Left cardiac atrium (tissue), 4 donors: ENCODE measurements around the gene TYRP1. TPM values are rescaled to one million over a fixed set of nuclear protein-coding genes. Genes with fewer than 3 reads are reported as not detected.
"Not testable (repeated sequence)": the region's sequence is repeated elsewhere in the genome, so short reads cannot be mapped to it uniquely, and the experiment has no call there.

Experiments
- ATAC-seq, 2 donors: fragments of 200-7000 bp; cut with Tn5 transposase; one replicate each; pipeline ENCODE4 v1.9.1; 2020; ENCODE audit warnings: mild to moderate bottlenecking in 2 of 2, moderate library complexity in 2 of 2
- DNase-seq: peaks from one replicate; pipeline ENCODE4 v3.0.0-alpha.2; 2020
- intact Hi-C, 2 donors: fragments of 100-400 bp; cut with DNase I; formaldehyde crosslinking; loops; one replicate each; pipeline versions ENCODE4 v1.14.1 to v1.15.1; 2022 to 2023
- long read RNA-seq: library from polyadenylated mRNA; unstranded; transcript quantifications from one replicate; pipeline ENCODE4 v2.0.0, GENCODE V29; 2021
- total RNA-seq, 2 donors: library from RNA; stranded (reverse); fragmentation: NEBNext Ultra II Directional; extraction: Animal tissue kit (Norgen Biotek cat#: 25700); gene quantifications; one replicate each; pipeline ENCODE4 v1.2.1, GENCODE V29; 2021
- donor health status: DM: no; HTN: yes; CAD: no.
- donor health status: DM: no; HTN: yes; CAD: no; lungs with severe emphysema.
- donor health status: DM: yes; HTN: yes; CAD: no.
- donor health status: Dilated cardiomyopathy.

TYRP1 gene, protein sequence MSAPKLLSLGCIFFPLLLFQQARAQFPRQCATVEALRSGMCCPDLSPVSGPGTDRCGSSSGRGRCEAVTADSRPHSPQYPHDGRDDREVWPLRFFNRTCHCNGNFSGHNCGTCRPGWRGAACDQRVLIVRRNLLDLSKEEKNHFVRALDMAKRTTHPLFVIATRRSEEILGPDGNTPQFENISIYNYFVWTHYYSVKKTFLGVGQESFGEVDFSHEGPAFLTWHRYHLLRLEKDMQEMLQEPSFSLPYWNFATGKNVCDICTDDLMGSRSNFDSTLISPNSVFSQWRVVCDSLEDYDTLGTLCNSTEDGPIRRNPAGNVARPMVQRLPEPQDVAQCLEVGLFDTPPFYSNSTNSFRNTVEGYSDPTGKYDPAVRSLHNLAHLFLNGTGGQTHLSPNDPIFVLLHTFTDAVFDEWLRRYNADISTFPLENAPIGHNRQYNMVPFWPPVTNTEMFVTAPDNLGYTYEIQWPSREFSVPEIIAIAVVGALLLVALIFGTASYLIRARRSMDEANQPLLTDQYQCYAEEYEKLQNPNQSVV
- 10 to 100 TPM; 31.0 to 32.8 TPM for total RNA-seq
- long read RNA-seq, transcript TYRP1-201 (5 exons, 872 nt): major isoform, 12 of 39 reads
- long read RNA-seq, partial matches to known transcripts: 27 of 39 reads
- long read RNA-seq, other reads (novel, unspliced or antisense): 0 of 39 reads

GRCh38 chr9:12693141-12693540 lies at the start of gene TYRP1:
TYRP1 (plus strand) TSS chr9:12693385; CDS start chr9:12693997, 612 bp downstream.
- intact Hi-C loops: no loop called here
- no peak for ATAC-seq
- no peak for DNase-seq

- DNase-seq (no peak), ATAC-seq (no peak)
- intact Hi-C loops: no loop called here
Measured at GRCh38 chr9:12643686-12644085, 49.5 kb upstream of the TYRP1 start.

- DNase-seq (no peak), ATAC-seq (no peak)
- intact Hi-C loops: no loop called here
Measured at GRCh38 chr9:12648925-12649324, 44.3 kb upstream of the TYRP1 start.

- ATAC-seq (no peak), DNase-seq (no peak)
- intact Hi-C loops: no loop called here
Measured at GRCh38 chr9:12651125-12651524, 42.1 kb upstream of the TYRP1 start.

GRCh38 chr9:12652973-12653372 lies 40.2 kb upstream of the TYRP1 start:
- intact Hi-C loops: no loop called here
- DNase-seq: no peak
- no peak for ATAC-seq

GRCh38 chr9:12656803-12657202 lies 36.4 kb upstream of the TYRP1 start:
- no peak for ATAC-seq
- intact Hi-C loops: no loop called here
- no peak for DNase-seq

GRCh38 chr9:12657233-12657632 lies 36.0 kb upstream of the TYRP1 start:
- ATAC-seq: no peak
- intact Hi-C loops: no loop called here
- no peak for DNase-seq

DNA sequence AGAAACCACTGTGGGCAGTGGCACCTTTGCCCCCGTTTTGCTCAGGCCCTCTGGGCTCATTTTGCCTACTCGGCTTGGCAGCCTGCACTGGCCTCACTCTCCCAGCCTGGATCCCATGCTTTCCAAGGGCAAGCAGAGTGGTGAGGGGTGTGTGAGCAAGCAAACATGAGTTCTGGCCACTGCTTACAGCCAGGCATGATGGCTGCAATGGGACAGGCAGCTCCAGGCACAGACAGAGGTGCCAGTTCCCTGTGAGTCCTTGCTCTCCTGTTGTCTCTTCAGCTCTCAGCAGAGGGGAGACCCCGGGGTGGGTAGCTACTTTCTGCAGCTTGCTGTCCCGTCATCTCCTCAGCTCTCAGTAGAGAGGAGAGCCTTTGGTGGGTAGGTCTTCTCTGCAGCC lies 35.2 kb upstream of the TYRP1 start:
- no peak for ATAC-seq
- intact Hi-C loops: no loop called here
- no peak for DNase-seq

DNA sequence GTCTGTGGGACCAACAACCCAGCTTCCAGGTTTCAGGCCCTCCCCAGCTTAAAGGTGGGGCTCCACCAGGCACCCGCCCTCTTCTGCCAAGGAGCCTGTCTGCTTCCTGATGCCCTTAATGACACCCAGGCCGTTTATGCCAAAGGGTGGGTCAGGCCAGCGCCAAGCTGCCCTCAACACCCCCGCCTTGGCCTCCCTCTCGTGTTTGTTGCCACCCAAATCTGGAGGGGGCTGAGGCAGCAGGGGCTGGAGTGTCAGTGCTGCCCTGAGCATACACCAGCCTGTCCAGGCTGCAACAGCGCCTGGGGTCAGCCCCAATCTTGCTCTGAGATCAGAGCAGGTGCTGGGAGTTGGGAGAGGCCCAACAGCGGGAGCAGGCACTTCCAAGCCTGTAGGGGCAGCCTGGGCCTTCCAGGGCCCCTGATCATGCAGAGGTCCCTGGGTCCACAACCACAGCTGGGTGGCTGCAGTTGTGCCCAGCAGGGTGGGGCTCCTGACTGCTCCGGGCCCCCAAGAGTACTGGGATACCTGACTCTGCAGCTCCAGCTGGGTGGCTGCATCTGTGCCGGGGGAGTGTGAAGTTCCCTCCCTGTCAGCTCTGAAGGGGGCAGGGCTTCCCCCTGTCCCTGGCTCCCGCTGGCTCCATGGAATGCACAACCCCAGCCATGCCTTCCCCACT lies 34.5 kb upstream of the TYRP1 start:
- intact Hi-C loops: no loop called here
- no peak for ATAC-seq
- no peak for DNase-seq

GRCh38 chr9:12659220-12659619 lies 34.0 kb upstream of the TYRP1 start:
- intact Hi-C loops: no loop called here
- ATAC-seq (no peak), DNase-seq (no peak)

DNA sequence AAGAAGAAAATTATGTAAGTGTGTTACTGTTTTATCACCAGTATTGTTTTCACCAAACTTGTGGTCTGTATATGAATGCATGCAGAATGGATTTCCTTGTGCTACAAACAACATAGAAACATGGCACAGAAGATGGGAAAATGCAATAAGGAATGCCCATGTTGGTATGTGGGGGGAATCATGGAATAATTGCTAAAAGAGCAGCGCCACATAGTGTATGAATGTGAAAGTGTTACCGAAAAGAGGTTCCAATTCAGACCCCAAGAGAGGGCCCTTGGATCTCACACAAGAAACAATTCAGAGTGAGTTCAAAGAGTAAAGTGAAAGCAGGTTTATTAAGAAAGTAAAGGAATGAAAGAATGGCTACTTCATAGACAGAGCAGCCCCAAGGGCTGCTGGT lies 26.4 kb upstream of the TYRP1 start:
- no peak for ATAC-seq
- intact Hi-C loops: no loop called here
- DNase-seq: no peak

DNA sequence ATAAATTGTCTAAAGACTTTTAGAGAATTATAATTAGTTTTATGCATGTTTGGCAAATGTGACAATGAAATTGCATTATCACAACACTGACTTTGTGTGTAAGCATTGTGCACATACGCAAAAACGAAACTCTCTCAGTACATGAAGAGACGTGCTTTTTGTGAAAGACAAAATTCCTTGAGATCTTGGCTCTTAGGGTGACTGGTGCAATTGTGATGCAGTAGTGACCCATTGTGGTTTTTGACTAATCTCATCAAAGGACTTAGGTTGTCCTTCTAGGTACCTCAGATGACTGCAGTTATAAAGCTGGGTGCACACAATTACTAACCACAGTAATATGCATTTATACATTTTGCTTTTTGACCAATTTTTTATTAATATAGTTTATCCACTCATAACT lies 25.3 kb upstream of the TYRP1 start:
- no peak for DNase-seq
- ATAC-seq: no peak
- intact Hi-C loops: no loop called here

DNA sequence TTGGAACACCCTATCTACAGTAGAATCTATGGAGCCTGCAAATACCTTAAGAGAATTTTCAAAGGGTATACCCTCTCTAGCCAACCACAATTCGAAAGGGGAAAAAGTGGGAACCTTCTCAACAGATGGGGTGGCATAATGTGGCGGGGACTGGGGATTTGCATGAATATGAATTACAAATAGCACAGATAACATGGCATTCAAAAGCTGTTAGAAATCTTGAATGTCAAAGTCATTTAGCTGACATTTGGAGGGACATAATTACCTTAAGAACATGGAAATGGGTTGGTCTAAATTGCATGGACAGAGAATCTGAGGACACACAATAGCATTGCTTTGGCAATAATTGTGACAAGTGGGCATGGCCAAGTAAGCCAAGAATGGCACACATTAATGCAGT lies 23.2 kb upstream of the TYRP1 start:
- no peak for DNase-seq
- intact Hi-C loops: no loop called here
- no peak for ATAC-seq

DNA sequence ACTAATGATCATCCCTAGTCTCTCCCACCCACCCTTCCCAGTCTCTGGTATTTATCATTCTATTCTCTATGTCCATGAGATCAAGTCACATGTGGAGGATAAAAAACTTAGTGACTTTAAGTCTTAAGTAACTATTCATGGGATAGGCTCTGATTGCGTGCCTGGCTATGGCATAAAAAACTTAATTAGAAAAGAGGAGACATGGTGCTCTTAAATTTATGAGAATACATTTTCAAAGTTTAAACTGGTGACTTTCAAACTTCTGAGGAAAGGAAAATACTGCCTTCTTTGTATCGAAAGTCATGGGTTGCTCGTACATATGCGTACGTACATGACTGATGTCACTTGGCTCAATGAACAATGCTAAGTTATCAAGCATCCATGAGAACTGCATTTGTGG lies 18.2 kb upstream of the TYRP1 start:
- ATAC-seq (no peak), DNase-seq (no peak)
- intact Hi-C loops: no loop called here

DNA sequence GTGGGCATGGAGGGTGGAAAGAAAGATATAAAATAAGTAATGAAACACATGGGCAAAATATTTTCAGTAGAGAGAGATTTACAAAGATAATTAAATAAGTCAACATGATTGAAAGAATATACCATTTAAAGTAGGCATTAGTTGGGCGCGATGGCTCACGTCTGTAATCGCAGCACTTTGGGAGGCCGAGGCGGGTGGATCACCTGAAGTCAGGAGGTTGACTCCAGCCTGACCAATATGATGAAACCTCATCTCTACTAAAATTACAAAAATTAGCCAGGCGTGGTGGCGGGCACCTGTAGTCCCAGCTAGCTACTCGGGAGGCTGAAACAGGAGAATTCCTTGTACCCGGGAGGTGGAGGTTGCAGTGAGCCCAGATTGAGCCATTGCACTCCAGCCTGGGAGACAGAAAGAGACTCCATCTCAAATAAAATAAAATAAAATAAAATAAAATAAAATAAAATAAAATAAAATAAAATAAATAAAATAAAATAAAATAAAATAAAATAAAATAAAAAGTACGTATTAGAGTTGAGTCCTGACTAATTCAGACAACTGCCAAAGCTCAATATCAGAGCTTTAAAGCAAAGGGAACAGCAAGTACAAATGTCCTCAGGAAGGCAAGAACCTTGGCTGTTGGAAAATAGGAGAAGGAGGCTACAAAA lies 15.6 kb upstream of the TYRP1 start:
- ATAC-seq, intact Hi-C loops, DNase-seq: not testable (repeated sequence)

DNA sequence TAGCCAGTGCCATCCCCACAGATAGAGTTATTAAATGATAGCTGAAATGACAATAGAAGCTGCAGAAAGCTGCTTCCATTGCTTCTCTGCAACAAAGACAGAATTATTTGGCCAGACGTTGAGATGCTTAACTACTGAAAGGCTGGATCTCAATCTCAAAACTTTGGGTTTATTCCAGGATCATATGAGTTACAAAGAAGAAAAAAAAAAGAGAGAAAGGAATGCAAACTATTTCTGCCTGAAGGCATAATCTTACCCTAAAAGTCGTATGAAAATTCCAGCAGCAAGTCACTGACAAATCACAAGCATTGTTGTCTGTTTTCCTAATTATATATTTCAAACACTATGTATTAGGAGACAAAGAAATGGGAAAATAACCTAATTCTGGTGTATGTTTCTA lies 12.8 kb upstream of the TYRP1 start:
- ATAC-seq (no peak), DNase-seq (no peak)
- intact Hi-C loops: no loop called here

- intact Hi-C loops: no loop called here
- DNase-seq (no peak), ATAC-seq (no peak)
Measured at GRCh38 chr9:12680757-12681156, 12.4 kb upstream of the TYRP1 start.

DNA sequence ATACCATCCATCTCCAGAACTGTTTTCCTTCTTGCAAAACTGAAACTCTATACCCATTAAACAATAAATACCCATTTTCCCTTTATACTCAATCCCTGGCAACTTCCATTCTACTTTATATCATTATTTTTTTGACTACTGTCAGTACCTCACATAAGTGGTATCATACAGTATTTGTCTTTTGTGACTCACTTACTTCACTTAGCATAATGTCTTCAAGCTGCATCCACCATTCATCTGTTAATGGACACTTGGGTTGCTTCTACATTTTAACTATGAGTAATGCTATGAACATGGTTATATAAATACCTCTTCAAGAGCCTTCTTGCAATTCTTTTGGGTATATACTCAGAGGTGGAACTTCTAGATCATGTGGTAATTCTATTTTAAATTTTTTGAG lies 11.6 kb upstream of the TYRP1 start:
- ATAC-seq: no peak

DNA sequence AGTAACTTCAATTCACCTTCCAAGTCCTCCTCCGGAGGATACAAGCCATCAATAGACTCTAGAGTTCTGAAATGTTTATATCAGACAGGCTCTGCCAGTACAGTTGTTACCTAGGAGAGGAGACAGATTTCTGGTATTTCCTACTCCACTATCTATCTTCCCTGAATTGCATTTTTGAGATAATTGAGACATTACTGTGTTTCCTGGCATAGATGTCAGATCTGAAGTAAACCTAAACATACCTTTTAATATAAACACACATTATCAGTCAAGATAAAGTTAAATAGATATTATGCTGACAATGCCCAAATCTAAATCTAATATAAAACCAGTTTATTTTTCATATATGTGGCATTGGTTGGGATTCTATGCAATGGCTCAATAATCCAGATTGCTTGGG lies 8.2 kb upstream of the TYRP1 start:
- DNase-seq (no peak), ATAC-seq (peak in 1 of 2 donors; percentile 38)
- intact Hi-C loops: no loop called here

More for the DNA sequence above, 11.6 kb upstream of the TYRP1 start:
- DNase-seq: no peak
- intact Hi-C loops: no loop called here

- DNase-seq (no peak), ATAC-seq (no peak)
- intact Hi-C loops: no loop called here
Measured at GRCh38 chr9:12689233-12689632, 4.0 kb upstream of the TYRP1 start.
